Ascending aorta (tissue), 2 donors: ENCODE data around the gene GSDMA. TPM values are rescaled to one million over a fixed set of nuclear protein-coding genes. Genes with fewer than 3 reads are reported as not detected.

Experiments used
- DNase-seq, 2 donors: peaks; one replicate each; pipeline ENCODE4 v3.0.0-alpha.2; 2019; ENCODE audit warnings: low spot score in 2 of 2
- H3K27ac ChIP-seq, 2 donors: fragments of 200-600 bp; sonication (generic); one replicate each; pipeline ENCODE4 v1.5.1; 2016 to 2017; ENCODE audit warnings: mild to moderate bottlenecking in 1 of 2
- H3K27me3 ChIP-seq: fragments of 200-600 bp; sonication (generic); one replicate; pipeline ENCODE4 v1.5.1; 2017
- H3K36me3 ChIP-seq, 2 donors: fragments of 200-600 bp; sonication (generic); one replicate each; pipeline ENCODE4 v1.5.1; 2016
- H3K4me1 ChIP-seq, 2 donors: fragments of 200-600 bp; sonication (generic); one replicate each; pipeline ENCODE4 v1.5.1; 2016 to 2017; ENCODE audit warnings: mild to moderate bottlenecking in 1 of 2
- H3K4me3 ChIP-seq, 2 donors: fragments of 200-600 bp; sonication (generic); one replicate each; pipeline ENCODE4 v1.5.1; 2016 to 2017; ENCODE audit warnings: mild to moderate bottlenecking in 1 of 2
- H3K9me3 ChIP-seq, 2 donors: fragments of 200-600 bp; sonication (generic); one replicate each; pipeline ENCODE4 v1.5.1; 2016
- intact Hi-C: fragments of 100-400 bp; cut with DNase I; formaldehyde crosslinking; loops from one replicate; pipeline ENCODE4 v1.15.1; 2023
- total RNA-seq: library from RNA; depleted of rRNA; stranded (reverse); fragments of >200 nt; gene quantifications from one replicate; pipeline ENCODE4 v1.1.0, GENCODE V29; 2016
- TF ChIP-seq, protein P1 (sequence below), 3 experiments: fragments of 200-600 bp in 2 of 3; fragments of 450-650 bp in 1 of 3; sonication (generic) in 2 of 3; IDR thresholded peaks; one replicate each; pipeline ENCODE4 v1.5.1; 2016 to 2019; ENCODE audit warnings: antibody characterized with exemption in 3 of 3, mild to moderate bottlenecking in 1 of 3, moderate library complexity in 1 of 3

GSDMA gene
- total RNA-seq, 1 donor from 2014 or later = not detected

- intact Hi-C loops = no loop called here
- Histone ChIP-seq H3K9me3 (no peaks in the 10 kb centered on the region), H3K27me3 (no peaks in the 10 kb centered on the region), H3K36me3 (peaks cover 9 to 20% of the 10 kb centered on the region in 2 donors), H3K4me3 (no peak overlapping the region), H3K27ac (no peak overlapping the region), H3K4me1 (peaks cover 0 to 18% of the 10 kb centered on the region in 2 donors)
- no peak for DNase-seq
- TF ChIP-seq, protein P1, sequence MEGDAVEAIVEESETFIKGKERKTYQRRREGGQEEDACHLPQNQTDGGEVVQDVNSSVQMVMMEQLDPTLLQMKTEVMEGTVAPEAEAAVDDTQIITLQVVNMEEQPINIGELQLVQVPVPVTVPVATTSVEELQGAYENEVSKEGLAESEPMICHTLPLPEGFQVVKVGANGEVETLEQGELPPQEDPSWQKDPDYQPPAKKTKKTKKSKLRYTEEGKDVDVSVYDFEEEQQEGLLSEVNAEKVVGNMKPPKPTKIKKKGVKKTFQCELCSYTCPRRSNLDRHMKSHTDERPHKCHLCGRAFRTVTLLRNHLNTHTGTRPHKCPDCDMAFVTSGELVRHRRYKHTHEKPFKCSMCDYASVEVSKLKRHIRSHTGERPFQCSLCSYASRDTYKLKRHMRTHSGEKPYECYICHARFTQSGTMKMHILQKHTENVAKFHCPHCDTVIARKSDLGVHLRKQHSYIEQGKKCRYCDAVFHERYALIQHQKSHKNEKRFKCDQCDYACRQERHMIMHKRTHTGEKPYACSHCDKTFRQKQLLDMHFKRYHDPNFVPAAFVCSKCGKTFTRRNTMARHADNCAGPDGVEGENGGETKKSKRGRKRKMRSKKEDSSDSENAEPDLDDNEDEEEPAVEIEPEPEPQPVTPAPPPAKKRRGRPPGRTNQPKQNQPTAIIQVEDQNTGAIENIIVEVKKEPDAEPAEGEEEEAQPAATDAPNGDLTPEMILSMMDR (IDR thresholded peaks at IDR 0.05) = no peak
These were observed 53.5 kb downstream of the GSDMA start for GRCh38 chr17:40015998-40016985.

- intact Hi-C loops = no loop called here
- H3K27me3 ChIP-seq = no peaks in the 10 kb centered on the region
- no peaks in the 10 kb centered on the region for H3K9me3 ChIP-seq
- no peak for DNase-seq
- peaks cover 0 to 18% of the 10 kb centered on the region in 2 donors for H3K4me1 ChIP-seq
- H3K4me3 ChIP-seq = no peak overlapping the region
- TF ChIP-seq, protein P1 (IDR thresholded peaks at IDR 0.05) = no peak
- peak overlapping the region; percentile 44 to 63 for H3K27ac ChIP-seq
- peaks cover 19 to 32% of the 10 kb centered on the region in 2 donors for H3K36me3 ChIP-seq
These were observed 54.7 kb downstream of the GSDMA start for GRCh38 chr17:40017422-40018080.

GRCh38 chr17:40018211-40019121, 55.7 kb downstream of the GSDMA start:
- H3K4me1 ChIP-seq = peaks cover 0 to 21% of the 10 kb centered on the region in 2 donors
- H3K9me3 ChIP-seq = no peaks in the 10 kb centered on the region
- TF ChIP-seq, protein P1 (IDR thresholded peaks at IDR 0.05) = no peak
- intact Hi-C loops = no loop called here
- peak overlapping the region; percentile 44 to 63 for H3K27ac ChIP-seq
- no peak overlapping the region for H3K4me3 ChIP-seq
- no peaks in the 10 kb centered on the region for H3K27me3 ChIP-seq
- no peak for DNase-seq
- peaks cover 26 to 38% of the 10 kb centered on the region in 2 donors for H3K36me3 ChIP-seq

DNA sequence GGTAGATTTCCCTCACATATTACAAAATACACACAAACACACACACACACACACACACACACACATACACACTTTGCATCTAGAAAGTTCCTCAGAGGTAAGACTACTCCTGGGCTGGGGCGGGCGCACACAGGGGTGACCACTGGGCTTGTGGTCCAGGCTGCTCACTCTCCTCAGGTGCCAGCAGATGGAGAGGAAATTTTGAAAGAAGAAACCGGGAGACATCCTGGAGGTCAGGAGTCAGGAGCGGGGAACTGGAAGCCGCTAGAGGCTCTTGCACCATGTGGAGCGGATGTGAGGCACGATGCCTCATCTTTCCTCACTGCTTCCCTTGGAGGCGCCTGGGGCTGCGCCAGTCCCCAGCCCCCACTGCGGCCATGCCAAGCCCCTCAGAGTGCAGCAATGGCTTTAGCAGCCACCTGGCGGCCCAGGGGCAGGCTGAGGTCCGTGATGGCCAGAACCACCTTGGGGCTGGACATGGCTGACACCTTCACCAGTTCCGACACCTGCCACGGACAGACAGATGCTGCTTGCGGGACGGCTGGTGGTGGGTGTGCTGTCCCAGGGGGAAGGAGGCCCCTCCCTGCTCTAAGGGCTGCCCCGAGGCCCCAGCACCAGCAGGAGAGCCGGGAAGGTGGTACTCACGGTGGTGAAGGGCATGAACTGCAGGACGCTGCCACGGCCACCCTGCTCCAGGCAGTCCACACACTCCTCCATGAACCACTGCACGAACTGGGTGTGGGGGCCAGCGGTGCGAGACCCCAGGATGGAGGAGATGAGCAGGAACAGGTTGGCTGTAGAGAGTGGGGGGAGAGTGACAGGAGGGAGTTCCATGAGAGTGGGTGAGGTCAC, 56.6 kb downstream of the GSDMA start:
- H3K36me3 ChIP-seq = peaks cover 26 to 41% of the 10 kb centered on the region in 2 donors
- no peaks in the 10 kb centered on the region for H3K9me3 ChIP-seq
- DNase-seq = no peak
- TF ChIP-seq, protein P1 (IDR thresholded peaks at IDR 0.05) = no peak
- H3K27me3 ChIP-seq = no peaks in the 10 kb centered on the region
- intact Hi-C loops = no loop called here
- H3K4me3 ChIP-seq = no peak overlapping the region
- H3K4me1 ChIP-seq = peaks cover 0 to 23% of the 10 kb centered on the region in 2 donors
- H3K27ac ChIP-seq = peak overlapping the region in 1 of 2 donors; percentile 44
